PC-9 (cell line): ENCODE results near the gene MROH2B. TPM values are rescaled to one million over a fixed set of nuclear protein-coding genes. Genes with fewer than 3 reads are reported as not detected.

Experiments used
- BruUV-seq: library from RNA; stranded (reverse); fragments of 400-500 nt; replicated peaks from 2 replicates; lab custom pipeline; 2021; lab: Mats Ljungman, UMichigan
- CTCF ChIA-PET: fragments of 300-600 bp; sonication (Branson Sonifier 250); formaldehyde crosslinking; loops from one replicate; lab custom pipeline; 2022; ENCODE audit warnings: antibody characterized with exemption; lab: Charles Lee
- POLR2A ChIA-PET: fragments of 300-600 bp; sonication (Branson Sonifier 250); formaldehyde crosslinking; loops from one replicate; lab custom pipeline; 2022; ENCODE audit warnings: antibody characterized with exemption; ENCODE audit not compliant: unreplicated experiment; lab: Charles Lee
- DNase-seq, 2 experiments: peaks; one replicate each; pipeline versions ENCODE4 v3.0.0 to v3.0.0-alpha.2; 2015 to 2022; ENCODE audit warnings: mixed read lengths in 1 of 2
- H2AFZ ChIP-seq: fragments of 200-600 bp; sonication (generic); 2 replicates; pipeline ENCODE4 v1.8.1; 2017; ENCODE audit warnings: antibody characterized with exemption
- H3F3A ChIP-seq: fragments of 200-600 bp; sonication (generic); 2 replicates; pipeline ENCODE4 v1.8.1; 2017; ENCODE audit warnings: antibody characterized with exemption, mild to moderate bottlenecking, low read depth; ENCODE audit not compliant: insufficient read depth
- H3K27ac ChIP-seq: fragments of 200-600 bp; sonication (generic); 2 replicates; pipeline ENCODE4 v1.6.1; 2016; ENCODE audit warnings: mixed run types
- H3K27me3 ChIP-seq: fragments of 200-600 bp; sonication (generic); 2 replicates; pipeline ENCODE4 v1.6.1; 2016; ENCODE audit warnings: low read depth, mixed run types; ENCODE audit not compliant: insufficient read depth
- H3K36me3 ChIP-seq: fragments of 200-600 bp; sonication (generic); 2 replicates; pipeline ENCODE4 v1.6.1; 2016; ENCODE audit warnings: low read depth, mixed run types
- H3K4me1 ChIP-seq: fragments of 200-600 bp; sonication (generic); replicated peaks from 2 replicates; pipeline ENCODE4 v1.6.1; 2016; ENCODE audit warnings: mixed run types; ENCODE audit not compliant: insufficient read depth
- H3K4me2 ChIP-seq: fragments of 200-600 bp; sonication (generic); 2 replicates; pipeline ENCODE4 v1.6.1; 2017; ENCODE audit warnings: mixed run types
- H3K4me3 ChIP-seq: fragments of 200-600 bp; sonication (generic); 2 replicates; pipeline ENCODE4 v1.6.1; 2016; ENCODE audit warnings: mixed run types
- H3K79me2 ChIP-seq: fragments of 200-600 bp; sonication (generic); 2 replicates; pipeline ENCODE4 v1.6.1; 2017; ENCODE audit warnings: low read depth, mixed run types
- H3K9me2 ChIP-seq: fragments of 200-600 bp; sonication (generic); 2 replicates; pipeline ENCODE4 v1.8.1; 2017; ENCODE audit warnings: mild to moderate bottlenecking; ENCODE audit not compliant: insufficient read depth
- H3K9me3 ChIP-seq: fragments of 200-600 bp; sonication (generic); 2 replicates; pipeline ENCODE4 v1.8.1; 2016; ENCODE audit warnings: low read depth; ENCODE audit not compliant: insufficient read depth
- H4K20me1 ChIP-seq: fragments of 200-600 bp; sonication (generic); 2 replicates; pipeline ENCODE4 v1.8.1; 2017; ENCODE audit not compliant: insufficient read depth
- EZH2 ChIP-seq: fragments of 200-600 bp; sonication (generic); IDR thresholded peaks from 2 replicates; pipeline ENCODE4 v1.8.0; 2017; ENCODE audit warnings: antibody characterized with exemption, low read depth
- intact Hi-C: fragments of 100-400 bp; cut with micrococcal nuclease; formaldehyde crosslinking; loops from one replicate; pipeline ENCODE4 v1.10.0; 2022; ENCODE audit not compliant: unreplicated experiment
- total RNA-seq: library from RNA; stranded (reverse); gene quantifications from 2 replicates; pipeline ENCODE4 v1.2.3, GENCODE V29; 2021
- TF ChIP-seq, protein P1 (sequence below): fragments of 200-600 bp; sonication (generic); conservative IDR thresholded peaks from 2 replicates; pipeline ENCODE4 v1.6.1; 2017; ENCODE audit warnings: mixed run types, antibody characterized with exemption, mild to moderate bottlenecking, moderate library complexity

Gene MROH2B
- total RNA-seq, 1 experiment from 2014 or later, result not detected

DNA sequence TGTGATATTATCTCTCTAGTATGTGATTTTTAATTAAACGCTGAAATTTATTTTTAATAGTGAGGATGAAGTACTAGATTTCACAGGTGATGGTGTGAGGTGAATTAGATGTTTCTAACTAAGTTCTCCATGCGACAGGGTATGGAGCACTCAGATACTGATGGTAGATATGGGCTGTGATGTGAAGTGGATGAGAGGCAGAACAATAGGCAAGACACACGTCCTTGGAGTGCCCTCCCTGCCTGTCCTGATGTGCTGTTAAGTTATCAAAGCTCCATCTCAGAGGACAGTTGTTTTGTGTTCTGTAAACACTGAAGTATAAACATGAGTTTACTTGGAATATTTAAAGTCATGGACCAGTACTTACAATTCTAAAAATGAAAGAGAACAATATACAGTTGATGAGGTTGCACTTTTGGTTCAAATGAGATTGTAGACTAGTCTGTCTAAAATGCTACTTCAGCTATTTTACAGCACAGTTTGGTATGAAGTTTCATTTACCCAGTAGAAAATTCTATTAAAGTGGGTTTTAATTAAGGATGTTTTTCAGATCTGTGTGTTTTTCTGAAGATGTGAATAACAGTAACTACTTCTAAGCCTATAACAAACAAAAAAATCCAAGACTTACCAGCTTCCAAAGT is 97.7 kb downstream of the MROH2B start:
- no TSS peak for BruUV-seq
- POLR2A ChIA-PET, result no interaction called here

GRCh38 chr5:40972434-40972833 is 98.7 kb downstream of the MROH2B start:
- DNase-seq, result no peak
- Histone ChIP-seq H2AFZ (no peak overlapping the region), H3K36me3 (no peaks in the 10 kb centered on the region), H3K4me3 (no peak overlapping the region), H3K9me2 (no peaks in the 10 kb centered on the region), H3K4me1 (no peaks in the 10 kb centered on the region), H3K79me2 (no peaks in the 10 kb centered on the region), H4K20me1 (no peaks in the 10 kb centered on the region), H3K27ac (no peak overlapping the region), H3K4me2 (no peak overlapping the region), H3K27me3 (no peaks in the 10 kb centered on the region), H3F3A (no peaks in the 10 kb centered on the region), H3K9me3 (no peaks in the 10 kb centered on the region)
- POLR2A ChIA-PET, result interaction anchor here (0.6 kb wide), 1 partner anchor 28 kb away, joined by 6 read pairs; no protein-coding TSS in a partner anchor
- intact Hi-C loops, result no loop called here
- no TSS peak for BruUV-seq
- CTCF ChIA-PET, result no interaction called here
- TF ChIP-seq EZH2, result no peak
- TF ChIP-seq, protein P1, sequence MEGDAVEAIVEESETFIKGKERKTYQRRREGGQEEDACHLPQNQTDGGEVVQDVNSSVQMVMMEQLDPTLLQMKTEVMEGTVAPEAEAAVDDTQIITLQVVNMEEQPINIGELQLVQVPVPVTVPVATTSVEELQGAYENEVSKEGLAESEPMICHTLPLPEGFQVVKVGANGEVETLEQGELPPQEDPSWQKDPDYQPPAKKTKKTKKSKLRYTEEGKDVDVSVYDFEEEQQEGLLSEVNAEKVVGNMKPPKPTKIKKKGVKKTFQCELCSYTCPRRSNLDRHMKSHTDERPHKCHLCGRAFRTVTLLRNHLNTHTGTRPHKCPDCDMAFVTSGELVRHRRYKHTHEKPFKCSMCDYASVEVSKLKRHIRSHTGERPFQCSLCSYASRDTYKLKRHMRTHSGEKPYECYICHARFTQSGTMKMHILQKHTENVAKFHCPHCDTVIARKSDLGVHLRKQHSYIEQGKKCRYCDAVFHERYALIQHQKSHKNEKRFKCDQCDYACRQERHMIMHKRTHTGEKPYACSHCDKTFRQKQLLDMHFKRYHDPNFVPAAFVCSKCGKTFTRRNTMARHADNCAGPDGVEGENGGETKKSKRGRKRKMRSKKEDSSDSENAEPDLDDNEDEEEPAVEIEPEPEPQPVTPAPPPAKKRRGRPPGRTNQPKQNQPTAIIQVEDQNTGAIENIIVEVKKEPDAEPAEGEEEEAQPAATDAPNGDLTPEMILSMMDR, result no peak

More for the DNA sequence above, 97.7 kb downstream of the MROH2B start:
- no peak for TF ChIP-seq EZH2
- TF ChIP-seq, protein P1, result no peak
- CTCF ChIA-PET, result interaction anchor here (0.7 kb wide), 1 partner anchor 138 kb away, joined by 6 read pairs; no protein-coding TSS in a partner anchor
- intact Hi-C loops, result no loop called here
- DNase-seq, result no peak
- no peaks in the 10 kb centered on the region for H3K4me1 ChIP-seq
- no peaks in the 10 kb centered on the region for H4K20me1 ChIP-seq
- no peak overlapping the region for H3K27ac ChIP-seq
- no peaks in the 10 kb centered on the region for H3F3A ChIP-seq
- H3K79me2 ChIP-seq, result no peaks in the 10 kb centered on the region
- no peaks in the 10 kb centered on the region for H3K9me3 ChIP-seq
- no peaks in the 10 kb centered on the region for H3K36me3 ChIP-seq
- no peak overlapping the region for H3K4me2 ChIP-seq
- no peaks in the 10 kb centered on the region for H3K27me3 ChIP-seq
- no peak overlapping the region for H3K4me3 ChIP-seq
- no peaks in the 10 kb centered on the region for H3K9me2 ChIP-seq
- no peak overlapping the region for H2AFZ ChIP-seq

DNA sequence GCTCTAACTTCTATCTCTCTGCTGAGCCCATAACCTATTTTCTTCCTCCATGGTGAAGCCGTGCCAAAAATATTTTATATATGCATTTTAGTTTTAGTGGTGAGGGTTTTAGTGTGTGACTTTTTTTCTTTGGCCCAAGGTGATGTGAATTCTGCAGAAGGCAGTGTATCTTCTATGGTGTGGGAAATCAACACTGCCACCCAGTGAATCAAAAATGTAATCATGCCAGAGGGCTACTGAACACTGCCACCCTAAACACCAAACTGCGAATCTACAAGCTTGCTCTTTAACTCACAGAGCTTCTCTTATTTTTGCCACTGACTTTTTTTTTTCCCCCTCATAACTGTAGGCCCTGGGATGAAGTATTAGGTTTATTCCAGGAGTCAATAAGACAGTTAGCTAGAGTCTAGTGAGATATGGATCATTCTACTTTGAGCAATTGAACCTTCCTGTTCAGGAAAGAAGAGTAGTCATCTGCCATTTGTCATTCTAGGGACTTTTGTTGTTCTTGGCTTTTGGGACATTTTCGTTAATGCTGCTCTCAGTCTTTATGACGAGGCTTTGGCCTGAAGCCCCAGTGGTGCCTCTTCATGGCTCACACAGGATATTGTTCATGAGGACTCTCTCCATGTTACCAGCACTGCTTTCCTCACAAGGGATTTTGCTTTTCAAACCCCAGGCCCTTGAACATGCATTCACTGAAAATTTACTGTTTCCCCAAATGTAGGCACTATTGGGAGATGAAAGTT is 108.8 kb downstream of the MROH2B start:
- Histone ChIP-seq H3K4me2 (no peak overlapping the region), H3K27me3 (no peaks in the 10 kb centered on the region), H3K79me2 (no peaks in the 10 kb centered on the region), H3K4me3 (no peak overlapping the region), H3K36me3 (no peaks in the 10 kb centered on the region), H2AFZ (no peak overlapping the region), H3K9me3 (peaks cover 14% of the 10 kb centered on the region), H3K9me2 (no peaks in the 10 kb centered on the region), H3K27ac (no peak overlapping the region), H3K4me1 (peaks cover 5% of the 10 kb centered on the region; the same call in 1 of the 2 replicates), H4K20me1 (no peaks in the 10 kb centered on the region), H3F3A (no peaks in the 10 kb centered on the region)
- no peak for DNase-seq
- no peak for TF ChIP-seq EZH2
- TF ChIP-seq, protein P1, result no peak
- intact Hi-C loops, result no loop called here
- POLR2A ChIA-PET, result no interaction called here
- CTCF ChIA-PET, result no interaction called here
- no TSS peak for BruUV-seq
